Nephron progenitor cell (in vitro differentiated cells): ENCODE data around the gene ARHGEF17.

Experiments
- DNase-seq: peaks from one replicate; pipeline ENCODE4 v3.0.0; 2021
- H3K27ac Mint-ChIP-seq: 2 replicates; pipeline ENCODE4 v1.8.0; 2021; ENCODE audit warnings: mild to moderate bottlenecking, moderate library complexity, mixed read lengths
- H3K27me3 Mint-ChIP-seq: 2 replicates; pipeline ENCODE4 v1.8.0; 2021; ENCODE audit warnings: mild to moderate bottlenecking, low read depth, mixed read lengths; ENCODE audit not compliant: poor library complexity
- H3K36me3 Mint-ChIP-seq: 2 replicates; pipeline ENCODE4 v1.8.0; 2021; ENCODE audit warnings: low read depth, mixed read lengths
- H3K4me1 Mint-ChIP-seq: 2 replicates; pipeline ENCODE4 v1.8.0; 2021; ENCODE audit warnings: mixed read lengths
- H3K4me3 Mint-ChIP-seq: 2 replicates; pipeline ENCODE4 v1.8.0; 2021; ENCODE audit warnings: mild to moderate bottlenecking, moderate library complexity, mixed read lengths
- H3K9me3 Mint-ChIP-seq: 2 replicates; pipeline ENCODE4 v1.8.0; 2021; ENCODE audit warnings: mild to moderate bottlenecking, moderate library complexity, mixed read lengths
- TF ChIP-seq, protein P1 (sequence below): fragments of 200-600 bp; sonication (generic); IDR thresholded peaks from 2 replicates; pipeline ENCODE4 v1.5.0; 2021; ENCODE audit warnings: antibody characterized with exemption

Gene ARHGEF17

GRCh38 chr11:73308961-73309919 lies 1.2 kb downstream of the ARHGEF17 start:
- Mint-ChIP-seq H3K27ac (no peak overlapping the region), H3K27me3 (no peaks in the 10 kb centered on the region), H3K36me3 (no peaks in the 10 kb centered on the region), H3K9me3 (no peaks in the 10 kb centered on the region), H3K4me3 (peak overlapping the region; percentile 78), H3K4me1 (peaks cover 65% of the 10 kb centered on the region)
- TF ChIP-seq, protein P1, sequence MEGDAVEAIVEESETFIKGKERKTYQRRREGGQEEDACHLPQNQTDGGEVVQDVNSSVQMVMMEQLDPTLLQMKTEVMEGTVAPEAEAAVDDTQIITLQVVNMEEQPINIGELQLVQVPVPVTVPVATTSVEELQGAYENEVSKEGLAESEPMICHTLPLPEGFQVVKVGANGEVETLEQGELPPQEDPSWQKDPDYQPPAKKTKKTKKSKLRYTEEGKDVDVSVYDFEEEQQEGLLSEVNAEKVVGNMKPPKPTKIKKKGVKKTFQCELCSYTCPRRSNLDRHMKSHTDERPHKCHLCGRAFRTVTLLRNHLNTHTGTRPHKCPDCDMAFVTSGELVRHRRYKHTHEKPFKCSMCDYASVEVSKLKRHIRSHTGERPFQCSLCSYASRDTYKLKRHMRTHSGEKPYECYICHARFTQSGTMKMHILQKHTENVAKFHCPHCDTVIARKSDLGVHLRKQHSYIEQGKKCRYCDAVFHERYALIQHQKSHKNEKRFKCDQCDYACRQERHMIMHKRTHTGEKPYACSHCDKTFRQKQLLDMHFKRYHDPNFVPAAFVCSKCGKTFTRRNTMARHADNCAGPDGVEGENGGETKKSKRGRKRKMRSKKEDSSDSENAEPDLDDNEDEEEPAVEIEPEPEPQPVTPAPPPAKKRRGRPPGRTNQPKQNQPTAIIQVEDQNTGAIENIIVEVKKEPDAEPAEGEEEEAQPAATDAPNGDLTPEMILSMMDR: no peak
- peak; percentile 86 for DNase-seq

GRCh38 chr11:73310076-73310475 lies 2.0 kb downstream of the ARHGEF17 start:
- Mint-ChIP-seq H3K4me3 (peak overlapping the region; percentile 78), H3K36me3 (no peaks in the 10 kb centered on the region), H3K9me3 (no peaks in the 10 kb centered on the region), H3K27ac (no peak overlapping the region), H3K4me1 (peaks cover 73% of the 10 kb centered on the region), H3K27me3 (no peaks in the 10 kb centered on the region)
- TF ChIP-seq, protein P1: no peak
- DNase-seq: no peak

DNA sequence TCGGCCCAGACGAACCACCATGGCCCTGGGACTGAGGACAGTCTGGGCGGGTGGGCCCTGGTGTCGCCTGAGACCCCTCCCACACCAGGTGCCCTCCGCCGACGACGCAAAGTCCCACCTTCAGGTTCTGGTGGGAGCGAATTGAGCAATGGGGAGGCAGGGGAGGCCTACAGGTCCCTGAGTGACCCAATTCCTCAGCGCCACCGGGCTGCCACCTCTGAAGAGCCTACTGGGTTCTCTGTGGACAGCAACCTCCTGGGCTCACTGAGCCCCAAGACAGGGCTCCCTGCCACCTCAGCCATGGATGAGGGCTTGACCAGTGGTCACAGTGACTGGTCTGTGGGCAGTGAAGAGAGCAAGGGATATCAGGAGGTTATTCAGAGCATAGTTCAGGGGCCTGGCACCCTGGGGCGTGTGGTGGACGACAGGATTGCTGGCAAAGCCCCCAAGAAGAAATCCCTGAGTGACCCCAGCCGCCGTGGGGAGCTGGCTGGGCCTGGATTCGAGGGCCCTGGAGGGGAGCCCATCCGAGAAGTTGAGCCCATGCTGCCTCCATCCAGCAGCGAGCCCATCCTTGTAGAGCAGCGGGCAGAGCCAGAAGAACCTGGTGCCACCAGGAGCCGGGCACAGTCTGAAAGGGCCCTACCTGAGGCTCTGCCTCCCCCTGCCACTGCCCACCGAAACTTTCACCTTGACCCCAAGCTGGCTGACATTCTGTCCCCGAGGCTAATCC lies 2.8 kb downstream of the ARHGEF17 start:
- DNase-seq: no peak
- Mint-ChIP-seq H3K36me3 (peaks cover under 1% of the 10 kb centered on the region), H3K4me1 (peaks cover 73% of the 10 kb centered on the region), H3K27me3 (no peaks in the 10 kb centered on the region), H3K27ac (no peak overlapping the region), H3K4me3 (peak overlapping the region; percentile 80), H3K9me3 (no peaks in the 10 kb centered on the region)
- TF ChIP-seq, protein P1: no peak

DNA sequence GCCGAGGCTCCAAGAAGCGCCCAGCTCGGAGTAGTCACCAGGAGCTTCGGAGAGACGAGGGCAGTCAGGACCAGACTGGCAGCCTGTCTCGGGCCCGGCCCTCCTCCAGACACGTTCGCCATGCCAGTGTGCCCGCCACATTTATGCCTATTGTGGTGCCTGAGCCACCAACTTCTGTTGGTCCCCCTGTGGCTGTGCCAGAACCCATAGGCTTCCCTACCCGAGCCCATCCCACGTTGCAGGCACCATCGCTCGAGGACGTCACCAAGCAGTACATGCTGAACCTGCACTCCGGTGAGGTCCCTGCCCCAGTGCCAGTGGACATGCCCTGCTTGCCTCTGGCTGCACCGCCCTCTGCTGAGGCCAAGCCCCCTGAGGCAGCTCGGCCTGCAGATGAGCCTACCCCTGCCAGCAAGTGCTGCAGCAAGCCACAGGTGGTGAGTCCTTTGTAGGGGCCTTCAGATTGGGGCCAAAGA lies 3.4 kb downstream of the ARHGEF17 start:
- peak overlapping the region; percentile 80 for H3K4me3 Mint-ChIP-seq
- H3K27me3 Mint-ChIP-seq: peaks cover 2% of the 10 kb centered on the region
- peaks cover 73% of the 10 kb centered on the region for H3K4me1 Mint-ChIP-seq
- H3K27ac Mint-ChIP-seq: no peak overlapping the region
- H3K36me3 Mint-ChIP-seq: peaks cover 6% of the 10 kb centered on the region
- no peaks in the 10 kb centered on the region for H3K9me3 Mint-ChIP-seq
- TF ChIP-seq, protein P1: no peak
- DNase-seq: no peak

GRCh38 chr11:73312036-73312435 lies 4.0 kb downstream of the ARHGEF17 start:
- Mint-ChIP-seq H3K27me3 (peaks cover 3% of the 10 kb centered on the region), H3K4me1 (peaks cover 72% of the 10 kb centered on the region), H3K4me3 (peak overlapping the region; percentile 80), H3K36me3 (peaks cover 9% of the 10 kb centered on the region), H3K27ac (peak overlapping the region; percentile 75), H3K9me3 (no peaks in the 10 kb centered on the region)
- TF ChIP-seq, protein P1: no peak
- no peak for DNase-seq
